DOHH2 (cell line): ENCODE results near the gene KCNE1.
"Not testable (repeated sequence)": the region's sequence is repeated elsewhere in the genome, so short reads cannot be mapped to it uniquely, and the experiment has no call there.

Source experiments
- EZH2phosphoT487 ChIP-seq: fragments of 200-600 bp; sonication (generic); IDR thresholded peaks from 2 replicates; pipeline ENCODE4 v1.6.1; 2017; ENCODE audit warnings: borderline replicate concordance, mild to moderate bottlenecking, antibody characterized with exemption, low read length, moderate library complexity, mixed read lengths
- TF ChIP-seq, protein P1 (sequence below): fragments of 200-600 bp; sonication (generic); IDR thresholded peaks from one replicate; pipeline ENCODE4 v1.5.1; 2014; ENCODE audit warnings: antibody characterized with exemption, mild to moderate bottlenecking, low read depth, low read length; ENCODE audit not compliant: poor library complexity, severe bottlenecking

DNA sequence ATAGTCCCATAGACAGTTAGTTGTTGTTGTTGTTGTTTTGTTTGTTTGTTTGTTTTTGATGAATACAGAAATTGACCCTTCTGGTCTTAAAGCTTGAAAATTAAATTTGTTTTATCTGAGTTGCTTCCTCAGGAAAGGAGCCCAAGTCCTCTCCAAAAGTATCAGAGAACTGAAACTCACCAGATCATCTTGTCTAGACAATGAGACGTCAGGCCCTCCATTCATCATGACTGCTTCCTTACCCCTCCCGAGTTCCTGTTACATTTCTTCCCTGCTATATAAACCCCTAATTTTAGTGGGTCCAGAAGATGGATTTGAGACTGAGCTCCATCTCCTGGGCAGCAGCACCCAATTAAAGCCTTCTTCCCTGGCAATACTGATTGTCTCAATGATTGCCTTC is 105.3 kb downstream of the KCNE1 start:
- TF ChIP-seq, protein P1, sequence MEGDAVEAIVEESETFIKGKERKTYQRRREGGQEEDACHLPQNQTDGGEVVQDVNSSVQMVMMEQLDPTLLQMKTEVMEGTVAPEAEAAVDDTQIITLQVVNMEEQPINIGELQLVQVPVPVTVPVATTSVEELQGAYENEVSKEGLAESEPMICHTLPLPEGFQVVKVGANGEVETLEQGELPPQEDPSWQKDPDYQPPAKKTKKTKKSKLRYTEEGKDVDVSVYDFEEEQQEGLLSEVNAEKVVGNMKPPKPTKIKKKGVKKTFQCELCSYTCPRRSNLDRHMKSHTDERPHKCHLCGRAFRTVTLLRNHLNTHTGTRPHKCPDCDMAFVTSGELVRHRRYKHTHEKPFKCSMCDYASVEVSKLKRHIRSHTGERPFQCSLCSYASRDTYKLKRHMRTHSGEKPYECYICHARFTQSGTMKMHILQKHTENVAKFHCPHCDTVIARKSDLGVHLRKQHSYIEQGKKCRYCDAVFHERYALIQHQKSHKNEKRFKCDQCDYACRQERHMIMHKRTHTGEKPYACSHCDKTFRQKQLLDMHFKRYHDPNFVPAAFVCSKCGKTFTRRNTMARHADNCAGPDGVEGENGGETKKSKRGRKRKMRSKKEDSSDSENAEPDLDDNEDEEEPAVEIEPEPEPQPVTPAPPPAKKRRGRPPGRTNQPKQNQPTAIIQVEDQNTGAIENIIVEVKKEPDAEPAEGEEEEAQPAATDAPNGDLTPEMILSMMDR, result not testable (repeated sequence)
- TF ChIP-seq EZH2phosphoT487, result not testable (repeated sequence)
